ENCODE data around the gene RNU1-2.
"Not testable (repeated sequence)": the region's sequence is repeated elsewhere in the genome, so short reads cannot be mapped to it uniquely, and the experiment has no call there.

The RNU1-2 gene

GRCh38 chr1:16927256-16927655 lies 31.5 kb downstream of the RNU1-2 start:
- DNase-seq (ENCODE audit: low spot score): no peak

DNA sequence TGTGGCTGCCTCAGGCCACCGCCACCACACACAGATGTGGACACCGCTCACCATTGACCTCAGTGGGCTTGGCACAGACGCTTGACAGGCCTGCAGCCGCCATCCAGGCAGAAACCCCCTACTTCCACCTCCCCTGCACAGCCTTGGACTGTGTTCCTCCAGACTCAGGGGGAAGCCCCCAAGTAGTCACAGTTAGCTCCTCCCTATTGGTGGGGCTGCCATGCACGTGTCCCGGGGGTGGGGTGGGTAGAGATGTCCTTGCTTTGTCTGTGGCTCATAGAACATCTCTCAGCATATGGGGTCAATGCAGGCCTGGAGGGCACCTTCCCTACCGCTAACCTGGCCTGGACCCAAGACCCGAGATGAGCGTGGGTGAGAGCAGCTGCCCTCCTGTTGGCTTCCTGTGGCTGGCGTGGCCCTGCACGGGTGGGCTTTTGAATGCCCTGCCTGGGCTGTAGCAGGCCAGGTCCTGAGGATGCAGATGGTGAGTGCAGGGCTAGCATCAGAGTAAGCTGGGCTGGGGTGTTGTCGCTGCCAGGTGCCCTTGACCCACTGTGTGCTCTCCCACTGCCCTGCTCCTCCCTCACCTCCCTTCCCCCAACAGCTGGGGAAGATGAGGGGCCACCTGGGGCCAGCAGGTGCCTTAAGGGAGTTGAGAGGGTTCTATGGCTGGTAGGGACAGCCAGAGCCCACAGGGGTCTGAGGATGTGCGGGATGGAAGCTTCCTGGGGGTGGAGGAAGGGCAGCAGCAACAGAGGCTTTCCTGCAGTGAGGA lies 32.1 kb downstream of the RNU1-2 start:
- no peak for DNase-seq (ENCODE audit: low spot score)

GRCh38 chr1:16929146-16930041 lies 33.6 kb downstream of the RNU1-2 start:
- not testable (repeated sequence) for DNase-seq (ENCODE audit: low spot score)

GRCh38 chr1:16931206-16931934 lies 35.6 kb downstream of the RNU1-2 start:
- not testable (repeated sequence) for DNase-seq (ENCODE audit: low spot score)

DNA sequence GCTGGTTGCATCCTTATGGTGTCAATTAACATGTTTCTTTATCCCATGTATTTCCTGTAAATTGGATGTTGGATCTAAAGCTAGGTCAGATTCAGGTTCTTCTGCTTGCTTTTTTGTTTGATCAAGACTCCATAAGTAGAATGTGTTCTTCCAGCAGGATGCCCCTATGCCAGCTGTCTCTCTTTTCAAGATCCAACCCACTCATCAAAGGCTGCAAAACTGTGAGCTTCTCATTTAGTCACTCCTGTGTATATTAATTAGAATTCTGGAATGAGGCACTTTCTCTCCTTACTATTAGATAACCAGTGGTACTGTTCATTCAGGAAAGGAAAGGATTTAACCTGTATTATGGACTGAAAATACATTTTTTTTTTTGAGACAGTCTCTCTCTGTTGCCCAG lies 38.2 kb downstream of the RNU1-2 start:
- DNase-seq (ENCODE audit: low spot score): not testable (repeated sequence)

- not testable (repeated sequence) for DNase-seq (ENCODE audit: low spot score)
Observed at GRCh38 chr1:16936580-16936979, 40.8 kb downstream of the RNU1-2 start.

DNA sequence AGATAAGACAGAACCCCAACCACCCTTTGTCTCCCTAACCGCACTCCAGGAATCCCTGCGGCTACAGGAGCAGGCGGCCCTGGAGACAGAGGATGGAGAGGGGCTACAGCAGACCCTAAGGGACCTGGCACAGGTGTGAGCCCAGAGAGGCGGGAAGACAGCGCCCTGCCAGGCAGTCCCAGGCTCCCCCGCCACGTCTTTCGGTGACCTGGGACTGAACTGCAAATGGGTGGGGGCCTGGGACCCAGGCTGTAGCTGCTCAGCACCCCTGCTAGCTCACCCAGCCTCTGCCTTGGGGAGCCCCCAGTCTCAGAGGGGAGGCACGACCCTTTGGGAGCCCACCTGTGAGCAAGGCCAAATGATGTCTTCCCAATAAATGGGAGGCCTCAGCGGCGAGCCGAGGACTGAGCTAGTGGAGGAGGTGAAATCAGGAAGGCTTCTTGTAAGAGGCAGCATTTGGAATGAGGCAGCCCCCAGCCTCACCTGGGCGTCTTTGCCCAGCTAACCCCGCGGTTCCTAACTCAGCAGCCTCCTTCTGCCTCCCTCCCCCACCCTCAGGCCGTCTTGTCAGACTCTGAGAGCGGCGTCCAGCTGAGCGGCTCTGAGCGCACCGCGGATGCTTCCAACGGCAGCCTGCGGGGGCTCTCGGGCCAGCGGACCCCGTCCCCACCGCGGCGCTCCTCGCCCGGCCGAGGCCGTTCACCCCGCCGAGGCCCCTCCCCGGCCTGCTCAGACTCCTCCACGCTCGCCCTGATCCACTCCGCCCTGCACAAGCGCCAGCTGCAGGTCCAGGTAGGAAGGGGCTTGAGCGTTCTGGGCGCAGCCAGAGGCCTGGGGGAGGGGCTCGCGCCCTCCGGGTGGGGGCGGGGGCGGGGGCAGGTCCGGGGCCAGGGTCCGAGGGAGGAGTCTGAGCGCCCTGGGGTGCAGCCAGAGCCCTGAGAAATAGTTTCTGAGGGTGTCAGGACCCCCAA lies 42.9 kb downstream of the RNU1-2 start:
- DNase-seq (ENCODE audit: low spot score): no peak

GRCh38 chr1:16939386-16940180 lies 43.8 kb downstream of the RNU1-2 start:
- DNase-seq (ENCODE audit: low spot score): not testable (repeated sequence)

DNA sequence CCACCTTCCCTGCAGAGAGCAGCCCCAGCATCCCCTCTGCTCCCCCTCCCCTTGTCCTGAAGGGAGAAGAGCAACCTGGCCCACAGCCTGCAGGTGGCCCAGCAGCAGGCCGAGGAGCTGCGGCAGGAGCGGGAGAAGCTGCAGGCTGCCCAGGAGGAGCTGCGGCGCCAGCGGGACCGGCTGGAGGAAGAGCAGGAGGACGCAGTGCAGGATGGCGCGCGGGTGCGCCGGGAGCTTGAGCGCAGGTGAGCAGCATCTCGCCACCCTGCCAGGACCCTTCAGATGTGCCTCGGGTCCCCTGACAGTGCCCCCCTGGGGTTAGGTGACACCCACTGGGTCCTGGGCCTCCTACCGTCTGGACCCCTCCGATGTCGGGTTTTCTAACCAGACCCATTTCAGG lies 48.3 kb downstream of the RNU1-2 start:
- no peak for DNase-seq (ENCODE audit: low spot score)

GRCh38 chr1:16945512-16945911 lies 49.7 kb downstream of the RNU1-2 start:
- not testable (repeated sequence) for DNase-seq (ENCODE audit: low spot score)
